Ishikawa (cell line): Measurements from ENCODE around the gene SUCLG2.

Source experiments
- CEBPB ChIP-seq: IDR thresholded peaks from 2 replicates; pipeline ENCODE4 v1.6.1; 2012
- CREB1 ChIP-seq: IDR thresholded peaks from 2 replicates; pipeline ENCODE4 v1.6.1; 2012; ENCODE audit warnings: low read depth
- EGR1 ChIP-seq: IDR thresholded peaks from 2 replicates; pipeline ENCODE4 v1.6.1; 2012
- EP300 ChIP-seq: IDR thresholded peaks from 2 replicates; pipeline ENCODE4 v1.6.1; 2012; ENCODE audit warnings: borderline replicate concordance
- FOXM1 ChIP-seq: IDR thresholded peaks from 2 replicates; pipeline ENCODE4 v1.6.1; 2012; ENCODE audit warnings: low read depth, borderline replicate concordance
- MAX ChIP-seq: IDR thresholded peaks from 2 replicates; pipeline ENCODE4 v1.6.1; 2012
- NFIC ChIP-seq: IDR thresholded peaks from 2 replicates; pipeline ENCODE4 v1.6.1; 2012
- RAD21 ChIP-seq: IDR thresholded peaks from 2 replicates; pipeline ENCODE4 v1.6.1; 2012; ENCODE audit warnings: low read depth
- REST ChIP-seq: IDR thresholded peaks from 2 replicates; pipeline ENCODE4 v1.6.1; 2012; ENCODE audit warnings: low read depth, mild to moderate bottlenecking
- TAF1 ChIP-seq: IDR thresholded peaks from 2 replicates; pipeline ENCODE4 v1.6.1; 2012; ENCODE audit warnings: low read depth, mild to moderate bottlenecking
- TCF12 ChIP-seq: IDR thresholded peaks from 2 replicates; pipeline ENCODE4 v1.6.1; 2012; ENCODE audit warnings: low read depth
- TEAD4 ChIP-seq: IDR thresholded peaks from 2 replicates; pipeline ENCODE4 v1.6.1; 2012
- USF1 ChIP-seq: IDR thresholded peaks from 2 replicates; pipeline ENCODE4 v1.6.1; 2012
- YY1 ChIP-seq: IDR thresholded peaks from 2 replicates; pipeline ENCODE4 v1.6.1; 2012; ENCODE audit warnings: low read depth
- ZBTB7A ChIP-seq: IDR thresholded peaks from 2 replicates; pipeline ENCODE4 v1.6.1; 2012; ENCODE audit warnings: low read depth

The SUCLG2 gene

DNA sequence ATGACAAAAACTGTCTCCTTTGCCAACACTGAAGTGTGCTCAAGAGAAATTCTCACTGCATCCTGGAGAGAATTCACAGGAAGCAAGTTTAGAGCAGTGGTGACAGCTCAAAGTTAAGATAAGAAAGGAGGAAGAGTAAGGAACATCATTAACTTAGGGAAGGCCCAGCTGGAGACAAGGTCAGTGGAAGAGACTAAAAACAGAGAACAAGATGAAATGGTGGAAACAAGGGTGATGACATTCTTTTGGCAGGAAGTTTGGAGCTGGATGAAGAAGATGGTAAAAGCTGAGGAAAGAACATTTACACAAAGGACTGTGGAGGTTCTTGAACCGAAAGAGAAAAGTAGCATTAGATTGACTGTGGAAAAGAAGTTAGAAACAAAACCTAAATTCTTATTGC lies 6.7 kb upstream of the SUCLG2 start:
- no peak for TF ChIP-seq CEBPB
- no peak for TF ChIP-seq RAD21
- TF ChIP-seq EP300 = no peak
- TF ChIP-seq FOXM1 = no peak

GRCh38 chr3:67657192-67657591 lies 2.8 kb upstream of the SUCLG2 start:
- TF ChIP-seq EGR1 (no peak), TEAD4 (no peak), CEBPB (no peak), MAX (no peak), USF1 (no peak), FOXM1 (no peak), TCF12 (no peak), YY1 (no peak), ZBTB7A (no peak), RAD21 (no peak), EP300 (no peak), CREB1 (no peak), REST (no peak), NFIC (no peak), TAF1 (no peak)

GRCh38 chr3:67656614-67657013 lies 2.2 kb upstream of the SUCLG2 start:
- no peak for TF ChIP-seq CREB1

- TF ChIP-seq TEAD4 = no peak
- TF ChIP-seq NFIC = no peak
- no peak for TF ChIP-seq RAD21
- no peak for TF ChIP-seq TCF12
- no peak for TF ChIP-seq EP300
- no peak for TF ChIP-seq CEBPB
These were observed 1.1 kb upstream of the SUCLG2 start for GRCh38 chr3:67655364-67656121.

DNA sequence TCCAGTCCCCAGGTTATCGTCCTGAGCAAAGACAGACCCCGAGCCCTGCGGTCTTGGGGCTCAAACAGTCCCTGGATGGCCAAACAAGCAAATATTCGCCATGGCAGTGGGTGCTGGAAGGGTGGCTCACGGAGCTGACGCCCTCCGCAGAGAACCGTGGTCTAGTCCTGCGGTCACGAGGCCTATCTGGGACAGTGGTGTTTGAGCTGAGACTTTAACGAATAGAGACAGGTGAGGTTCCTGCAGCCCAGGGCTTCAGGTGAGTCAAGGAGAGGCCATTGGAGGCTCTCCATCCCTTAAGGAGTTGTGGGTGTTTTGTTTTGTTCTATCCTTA lies 399 bp upstream of the SUCLG2 start:
- TF ChIP-seq TAF1 (no peak), RAD21 (no peak), FOXM1 (no peak), MAX (no peak), NFIC (no peak), EGR1 (no peak), REST (no peak)

GRCh38 chr3:67653425-67654098 lies 850 bp downstream of the SUCLG2 start:
- TF ChIP-seq TCF12 (no peak), USF1 (no peak), EGR1 (no peak), REST (no peak), MAX (no peak; the same call in 1 of the 2 replicates), CEBPB (no peak)
